Lower leg skin (tissue), 3 donors: Measurements from ENCODE around the gene MRPL18.

Experiments used
- CTCF ChIP-seq, 3 donors: fragments of 450-650 bp; IDR thresholded peaks; one replicate each; pipeline ENCODE4 v1.5.1; 2016; ENCODE audit warnings: antibody characterized with exemption in 3 of 3, mild to moderate bottlenecking in 3 of 3, moderate library complexity in 2 of 3
- POLR2A ChIP-seq, 2 donors: fragments of 450-650 bp; IDR thresholded peaks; one replicate each; pipeline ENCODE4 v1.6.1; 2016 to 2017; ENCODE audit warnings: antibody characterized with exemption in 2 of 2, mild to moderate bottlenecking in 1 of 2, moderate library complexity in 1 of 2

- TF ChIP-seq CTCF (IDR thresholded peaks at IDR 0.05): no peak
- TF ChIP-seq POLR2A (IDR thresholded peaks at IDR 0.05): no peak
Measured at GRCh38 chr6:159836718-159837490, 46.6 kb downstream of the MRPL18 start.
